ENCODE data around the gene MLF1. TPM values are rescaled to one million over a fixed set of nuclear protein-coding genes. Genes with fewer than 3 reads are reported as not detected.

The MLF1 gene
- total RNA-seq, 1 experiment from 2014 or later: 19.8 TPM

- no peak for DNase-seq
- peaks cover 5% of the 10 kb centered on the region for H3K36me3 ChIP-seq (replicated peaks; ENCODE audit: control insufficient read depth, insufficient read depth, low read length)
- no peaks in the 10 kb centered on the region for H3K27me3 ChIP-seq (ENCODE audit: control insufficient read depth, insufficient read depth, low read length)
- no peak overlapping the region for H3K4me3 ChIP-seq (ENCODE audit: insufficient read depth, low read depth, low read length)
Measured at GRCh38 chr3:158642005-158642404, 71.0 kb downstream of the MLF1 start.

- peaks cover 5% of the 10 kb centered on the region for H3K36me3 ChIP-seq (replicated peaks; ENCODE audit: control insufficient read depth, insufficient read depth, low read length)
- DNase-seq: no peak
- no peaks in the 10 kb centered on the region for H3K27me3 ChIP-seq (ENCODE audit: control insufficient read depth, insufficient read depth, low read length)
- no peak overlapping the region for H3K4me3 ChIP-seq (ENCODE audit: insufficient read depth, low read depth, low read length)
Measured at GRCh38 chr3:158642474-158643210, 71.6 kb downstream of the MLF1 start.

- peak; percentile 84 for DNase-seq
- Histone ChIP-seq H3K4me3 (ENCODE audit: insufficient read depth, low read depth, low read length) (peak within 1 kb of the TSS; percentile 90), H3K36me3 (replicated peaks; ENCODE audit: control insufficient read depth, insufficient read depth, low read length) (peaks cover 5% of the 10 kb centered on the region), H3K27me3 (ENCODE audit: control insufficient read depth, insufficient read depth, low read length) (no peaks in the 10 kb centered on the region)
Measured at GRCh38 chr3:158644345-158644908, 73.4 kb downstream of the MLF1 start, which contains the start of gene GFM1. Gene GFM1 (plus strand): TSS chr3:158644527. CDS start chr3:158644635, 108 bp downstream.

- Histone ChIP-seq H3K4me3 (ENCODE audit: insufficient read depth, low read depth, low read length) (no peak overlapping the region), H3K36me3 (replicated peaks; ENCODE audit: control insufficient read depth, insufficient read depth, low read length) (peaks cover 17% of the 10 kb centered on the region), H3K27me3 (ENCODE audit: control insufficient read depth, insufficient read depth, low read length) (no peaks in the 10 kb centered on the region)
- DNase-seq: no peak
Measured at GRCh38 chr3:158649791-158650190, 78.8 kb downstream of the MLF1 start.

GRCh38 chr3:158651192-158651591, 80.2 kb downstream of the MLF1 start:
- peaks cover 15% of the 10 kb centered on the region for H3K36me3 ChIP-seq (replicated peaks; ENCODE audit: control insufficient read depth, insufficient read depth, low read length)
- H3K4me3 ChIP-seq (ENCODE audit: insufficient read depth, low read depth, low read length): no peak overlapping the region

GRCh38 chr3:158652463-158652862, 81.5 kb downstream of the MLF1 start:
- Histone ChIP-seq H3K4me3 (ENCODE audit: insufficient read depth, low read depth, low read length) (no peak overlapping the region), H3K36me3 (replicated peaks; ENCODE audit: control insufficient read depth, insufficient read depth, low read length) (peaks cover 12% of the 10 kb centered on the region), H3K27me3 (ENCODE audit: control insufficient read depth, insufficient read depth, low read length) (no peaks in the 10 kb centered on the region)
- no peak for DNase-seq

More at GRCh38 chr3:158651192-158651591, 80.2 kb downstream of the MLF1 start:
- DNase-seq: no peak
- no peaks in the 10 kb centered on the region for H3K27me3 ChIP-seq (ENCODE audit: control insufficient read depth, insufficient read depth, low read length)

Other genes with a start within 250 kb of the MLF1 start
- 42.9 and 51.1 TPM in 2 replicates for gene GFM1, start 73.3 kb downstream of the MLF1 start, total RNA-seq (2014; rRNA removed; shearing (Covaris generic))
- gene LXN, start 101.5 kb downstream of the MLF1 start, total RNA-seq (2014; rRNA removed; shearing (Covaris generic)): 2.9 and 7.8 TPM in 2 replicates
- not detected in 2 replicates for gene RARRES1, start 161.3 kb downstream of the MLF1 start, total RNA-seq (2014; rRNA removed; shearing (Covaris generic))
- gene MFSD1, start 230.9 kb downstream of the MLF1 start, total RNA-seq (2014; rRNA removed; shearing (Covaris generic)): 9.3 and 11.2 TPM in 2 replicates

Measured in H7 (cell line).